ENCODE measurements around the gene NINJ2.

DNA sequence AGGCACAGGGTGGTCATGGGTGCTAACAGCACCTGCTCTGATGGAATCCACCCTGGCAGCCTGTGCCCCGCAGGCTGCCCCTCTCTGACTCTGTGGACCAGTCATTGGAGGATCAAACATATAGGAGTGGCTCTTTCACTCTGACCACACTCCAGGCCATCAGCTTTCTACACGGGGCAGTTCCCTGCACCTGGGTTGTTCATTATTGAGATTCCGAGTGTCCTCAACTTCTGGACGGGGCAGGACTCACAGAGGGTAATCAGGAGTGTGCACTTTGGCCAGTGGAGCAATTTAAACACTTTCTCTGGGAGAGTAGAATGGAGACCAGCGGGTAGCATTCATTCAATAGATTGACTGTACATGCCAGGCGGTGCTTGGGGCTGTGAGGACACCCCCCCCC is 94.8 kb downstream of the NINJ2 start:
- TF ChIP-seq CTCF (IDR thresholded peaks at IDR 0.05) (no peak), POLR2A (IDR thresholded peaks at IDR 0.05) (no peak)
